Anterior cingulate cortex (tissue), 58 donors: Measurements from ENCODE around the gene AQP12B.
A peak's percentile ranks its signal among the peaks of the same experiment; 100 is the strongest.
"Not testable (repeated sequence)": the region's sequence is repeated elsewhere in the genome, so short reads cannot be mapped to it uniquely, and the experiment has no call there.

ENCODE experiments used
- DNase-seq, 58 donors: peaks; one replicate each; lab custom pipeline; 2025; lab: John Stamatoyannopoulos, UW

AQP12B gene

GRCh38 chr2:240682431-240683224 is at the start of gene AQP12B:
AQP12B (minus strand) TSS chr2:240682885; CDS start chr2:240682837, 48 bp downstream.
- DNase-seq, result not testable (repeated sequence)

- DNase-seq, result no peak
These were observed 49.5 kb upstream of the AQP12B start for GRCh38 chr2:240732184-240732583.

- DNase-seq, result no peak
These were observed 48.5 kb upstream of the AQP12B start for GRCh38 chr2:240731178-240731545.

DNA sequence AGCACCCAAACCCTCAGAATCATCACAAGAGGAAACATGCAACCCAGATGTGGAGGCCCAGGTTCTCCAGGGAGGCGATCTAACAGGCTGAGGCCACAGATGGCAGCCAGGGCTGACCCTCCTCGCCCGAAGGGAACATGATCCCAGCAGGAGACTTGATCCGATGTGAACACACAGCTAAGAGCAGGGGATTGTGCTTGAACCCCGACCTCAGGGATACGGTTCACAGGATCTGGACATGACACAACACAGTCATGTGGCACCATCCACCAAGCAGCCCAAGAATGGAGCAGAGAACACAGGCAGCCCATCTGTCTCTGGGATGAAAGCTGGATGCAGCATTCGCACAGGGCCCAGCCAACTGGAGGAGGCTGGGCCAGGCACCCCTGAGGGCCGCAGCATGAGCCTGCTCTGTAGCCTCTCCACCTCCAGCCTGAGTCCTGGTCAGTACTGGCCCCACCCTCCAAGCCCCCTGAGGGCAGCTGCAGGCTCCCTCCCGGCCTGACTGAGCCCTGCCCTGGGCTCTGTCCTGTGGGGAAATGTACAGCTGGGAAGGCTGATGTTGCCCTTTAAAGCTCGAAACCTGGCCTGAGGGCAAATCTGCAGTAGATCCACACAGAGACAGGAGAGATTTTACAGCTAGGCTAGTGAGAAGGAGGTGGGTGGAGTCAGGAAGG is 48.0 kb upstream of the AQP12B start:
- DNase-seq, result no peak

GRCh38 chr2:240728827-240729226 is 46.1 kb upstream of the AQP12B start:
- no peak for DNase-seq

DNA sequence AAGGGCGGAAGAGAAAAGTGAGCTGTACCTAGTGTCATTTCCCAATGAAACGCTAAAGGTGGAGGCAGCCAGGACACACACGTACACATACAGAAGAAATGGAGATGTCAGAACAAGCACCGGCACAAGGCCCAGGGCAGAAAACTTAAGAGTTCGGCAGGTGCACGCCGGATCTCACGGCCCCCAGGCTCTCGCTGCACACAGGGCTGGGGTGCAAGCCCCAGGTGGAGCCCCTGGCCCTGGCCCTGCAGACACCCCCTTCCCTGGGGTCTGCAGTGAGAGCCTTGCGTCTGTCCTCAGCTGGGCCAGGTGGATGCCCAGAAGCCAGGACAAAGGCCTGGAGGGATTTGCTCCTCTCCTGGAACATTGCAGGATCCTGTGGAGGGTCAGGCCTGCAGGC is 45.7 kb upstream of the AQP12B start:
- no peak for DNase-seq

DNA sequence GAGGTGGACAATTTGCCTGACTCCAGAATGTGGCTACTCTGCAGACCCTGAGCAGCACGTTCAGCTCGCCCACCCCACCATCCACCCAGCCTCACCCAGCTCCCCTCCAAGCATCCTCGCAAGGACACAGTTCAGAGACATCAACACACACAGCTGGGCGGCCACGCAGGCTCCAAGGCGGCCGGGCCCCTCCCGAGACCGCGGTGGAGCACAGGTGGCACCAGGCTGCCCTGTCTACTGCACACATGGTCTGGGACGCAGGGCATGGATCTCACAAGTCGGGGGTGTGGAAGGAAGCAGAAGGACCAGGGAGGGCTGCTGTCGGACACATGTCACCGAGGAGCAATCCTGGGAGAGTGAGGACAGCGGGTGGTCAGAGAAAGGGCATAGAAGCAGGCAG is 45.2 kb upstream of the AQP12B start:
- DNase-seq, result no peak

DNA sequence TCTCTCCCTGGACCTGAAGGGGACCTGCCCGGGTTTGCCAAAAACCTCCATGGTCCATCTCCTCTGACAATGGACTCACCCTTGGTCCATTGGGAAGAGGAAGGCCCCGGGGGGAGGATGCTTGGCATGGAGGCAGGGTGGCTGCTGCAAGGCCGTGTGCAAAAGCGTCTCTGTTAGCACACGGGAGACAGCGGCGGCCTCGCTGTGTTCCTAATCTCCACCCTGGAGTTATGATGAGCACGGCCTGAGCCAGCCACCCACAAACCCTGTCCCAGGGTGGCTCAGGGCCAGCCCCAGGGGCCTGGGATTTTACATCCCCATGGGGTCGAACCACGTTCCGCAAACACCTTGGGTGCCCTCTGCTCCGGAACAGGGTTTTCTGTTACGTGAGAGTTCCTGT is 44.8 kb upstream of the AQP12B start:
- no peak for DNase-seq

GRCh38 chr2:240726876-240727275 is 44.2 kb upstream of the AQP12B start:
- DNase-seq, result no peak

DNA sequence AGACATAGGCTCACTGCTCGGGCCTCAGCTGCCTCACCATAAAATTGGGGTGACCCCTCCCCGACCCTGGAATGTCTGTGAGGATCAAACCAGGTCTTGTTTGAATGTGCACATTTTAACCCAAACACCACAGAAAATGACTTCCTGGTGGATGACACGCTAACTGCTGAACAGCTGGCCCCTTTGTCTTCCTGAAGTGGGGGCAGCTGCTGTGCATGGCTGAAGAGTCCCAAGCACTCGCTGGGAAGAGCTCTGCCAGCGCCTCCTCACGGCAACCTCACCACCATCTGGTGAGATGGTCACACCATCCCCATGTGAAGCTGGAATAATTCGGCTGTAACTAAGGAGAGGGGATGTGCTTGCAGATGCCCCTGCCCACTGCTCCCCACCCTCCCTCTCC is 43.0 kb upstream of the AQP12B start:
- DNase-seq, result no peak

DNA sequence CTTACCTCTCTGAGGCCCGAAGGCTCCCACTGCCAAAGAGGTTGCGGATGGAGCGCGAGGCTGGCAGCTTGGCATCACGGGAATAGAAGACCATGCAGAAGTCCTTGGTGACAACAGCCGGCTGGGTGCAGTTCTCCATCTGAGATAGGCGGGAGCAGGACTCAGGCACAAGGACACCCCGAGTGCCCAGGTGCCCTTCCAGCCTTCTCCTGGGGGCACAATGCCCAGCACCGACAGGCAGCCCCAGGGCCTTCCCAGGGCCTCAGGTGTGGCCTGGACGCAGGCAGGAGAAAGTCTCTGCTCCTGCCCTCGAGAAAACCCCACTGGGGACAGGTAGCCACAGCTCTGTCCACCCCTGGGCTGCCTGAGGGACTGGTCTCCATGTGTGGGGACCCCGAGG is 42.6 kb upstream of the AQP12B start:
- DNase-seq, result no peak

- DNase-seq, result no peak
These were observed 41.7 kb upstream of the AQP12B start for GRCh38 chr2:240724431-240724830.

GRCh38 chr2:240723851-240724250 is 41.2 kb upstream of the AQP12B start:
- DNase-seq, result no peak

- DNase-seq, result no peak
These were observed 40.4 kb upstream of the AQP12B start for GRCh38 chr2:240722796-240723735.

GRCh38 chr2:240722376-240722775 is 39.7 kb upstream of the AQP12B start:
- DNase-seq, result no peak

DNA sequence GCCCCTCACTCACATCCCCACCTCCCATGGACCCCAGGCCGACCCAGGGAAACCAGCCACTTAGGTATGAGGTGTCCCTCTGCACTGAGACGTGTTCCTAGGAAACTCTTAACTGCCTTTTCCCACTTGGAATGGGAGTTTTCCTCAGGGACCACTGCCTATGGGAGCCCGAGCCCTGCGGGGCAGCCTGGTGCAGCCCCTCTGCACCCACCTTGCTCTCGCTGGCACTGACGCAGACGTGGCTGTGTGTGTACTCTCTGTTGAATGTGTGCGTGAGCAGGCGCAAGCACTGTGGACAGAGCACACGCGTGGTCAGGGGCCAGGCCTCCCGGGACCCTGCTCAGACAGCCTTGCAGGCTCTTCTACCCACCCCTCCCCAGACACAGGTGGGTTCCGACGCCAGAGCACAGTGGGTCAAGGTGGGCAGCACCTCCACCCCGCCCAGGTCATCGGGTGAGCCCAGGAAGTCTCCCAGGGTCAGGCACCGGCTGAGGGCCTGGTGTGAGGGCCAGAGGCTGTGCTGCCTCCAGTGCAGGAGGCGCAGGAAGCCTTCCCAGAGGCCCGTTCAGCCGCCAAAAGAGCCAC is 39.0 kb upstream of the AQP12B start:
- no peak for DNase-seq

DNA sequence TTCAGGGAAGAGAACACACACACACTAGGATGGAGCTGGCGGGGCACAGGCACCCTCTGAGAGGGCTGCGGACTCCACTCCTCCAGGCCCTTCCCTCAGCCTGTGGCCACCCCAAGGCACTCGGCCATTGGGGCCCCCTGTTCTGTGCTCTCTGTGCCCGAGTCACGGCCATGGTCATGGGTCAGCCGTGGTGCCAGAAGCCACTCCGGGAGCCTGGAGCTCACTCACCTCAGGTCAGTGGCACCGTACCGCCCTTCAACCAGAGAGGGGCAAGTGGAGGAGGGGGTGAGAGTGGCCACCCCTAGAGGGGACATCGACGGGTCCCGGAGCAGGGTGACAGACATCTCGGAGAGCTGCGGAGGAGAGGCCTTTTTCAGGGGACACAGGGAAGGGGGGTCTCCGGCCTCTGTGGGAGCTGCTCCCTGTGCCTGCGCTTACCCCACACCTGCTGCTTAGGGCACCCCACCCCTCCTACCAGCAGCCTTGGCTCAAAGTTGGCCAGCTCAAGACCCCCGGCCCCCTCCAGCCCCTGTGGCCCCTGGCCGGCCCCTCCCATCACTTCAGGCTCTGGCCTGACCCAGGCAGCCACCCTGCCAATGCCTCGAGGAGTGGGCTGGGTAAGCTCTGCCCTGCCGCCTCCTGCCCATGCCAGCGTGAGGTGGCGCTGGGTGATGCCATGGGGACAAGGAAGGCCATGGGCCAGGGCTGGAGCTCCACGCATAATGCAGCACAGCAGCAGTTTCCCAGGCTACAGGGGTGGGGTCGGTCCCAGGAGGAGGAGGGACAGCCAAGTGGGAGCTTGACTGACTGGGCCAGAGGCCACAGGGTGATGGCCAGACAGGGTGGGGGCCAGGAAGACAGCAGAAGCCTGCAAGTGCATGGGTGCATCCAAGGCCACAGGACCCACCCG is 38.3 kb upstream of the AQP12B start:
- DNase-seq, result peak in 13 of 58 donors; percentile 13 to 72 (median 24)

GRCh38 chr2:240719676-240720545 is 37.2 kb upstream of the AQP12B start:
- no peak for DNase-seq
